GM13977 (cell line): ENCODE data around the gene IGF2R.
"Not testable (repeated sequence)": the region's sequence is repeated elsewhere in the genome, so short reads cannot be mapped to it uniquely, and the experiment has no call there.

Source experiments
- DNase-seq: peaks from one replicate; pipeline ENCODE4 v3.0.0; 2012; ENCODE audit warnings: low spot score
- CTCF ChIP-seq: IDR thresholded peaks from 2 replicates; pipeline ENCODE4 v1.5.1; 2012; ENCODE audit warnings: mild to moderate bottlenecking, control low read depth; ENCODE audit not compliant: insufficient read depth; ENCODE audit errors: extremely low read depth, missing control alignments
- in situ Hi-C: fragments of 300-500 bp; cut with MboI; formaldehyde crosslinking; loops from one replicate; pipeline ENCODE4 v1.12.0; 2022; ENCODE audit warnings: low sequenced_read_pairs, low pct_unique_long_range_greater_than_20kb, mixed read lengths, inconsistent platforms; ENCODE audit not compliant: unreplicated experiment

Gene IGF2R

GRCh38 chr6:159968295-159969203 is at the start of gene IGF2R:
IGF2R (plus strand) TSS chr6:159969082; CDS start chr6:159969247, 165 bp downstream.
- DNase-seq: peak; percentile 98
- in situ Hi-C loops: no loop called here
- TF ChIP-seq CTCF: no peak

- in situ Hi-C loops: no loop called here
- DNase-seq: no peak
- TF ChIP-seq CTCF: no peak
Observed at GRCh38 chr6:159919800-159920199, 49.1 kb upstream of the IGF2R start.

GRCh38 chr6:159924150-159924549 is 44.7 kb upstream of the IGF2R start:
- DNase-seq, in situ Hi-C loops: not testable (repeated sequence)

GRCh38 chr6:159926542-159927203 is 42.2 kb upstream of the IGF2R start:
- TF ChIP-seq CTCF: no peak
- in situ Hi-C loops: loop anchor here (25.0 kb wide), 1 partner anchor 214 kb away; no protein-coding TSS in a partner anchor
- DNase-seq: no peak

- in situ Hi-C loops: loop anchor here (25.0 kb wide), 1 partner anchor 218 kb away; no protein-coding TSS in a partner anchor
- no peak for DNase-seq
- TF ChIP-seq CTCF: no peak
Observed at GRCh38 chr6:159929819-159930218, 39.1 kb upstream of the IGF2R start.

GRCh38 chr6:159931112-159931511 is 37.8 kb upstream of the IGF2R start:
- in situ Hi-C loops: loop anchor here (25.0 kb wide), 1 partner anchor 219 kb away; no protein-coding TSS in a partner anchor
- TF ChIP-seq CTCF: no peak
- no peak for DNase-seq

GRCh38 chr6:159931846-159932245 is 37.0 kb upstream of the IGF2R start:
- no peak for TF ChIP-seq CTCF
- DNase-seq: no peak
- in situ Hi-C loops: loop anchor here (25.0 kb wide), 1 partner anchor 220 kb away; no protein-coding TSS in a partner anchor
